NCI-H128 (cell line): ENCODE results near the gene IFNE.

Source experiments
- DNase-seq: peaks from one replicate; lab custom pipeline; 2025; ENCODE audit not compliant: unreplicated experiment; lab: John Stamatoyannopoulos, UW

Gene IFNE

GRCh38 chr9:21482213-21482612, at the start of gene IFNE:
Gene IFNE (minus strand): TSS chr9:21482313. CDS start chr9:21481694, 619 bp downstream.
- DNase-seq = no peak

GRCh38 chr9:21528123-21528808, 46.2 kb upstream of the IFNE start:
- DNase-seq = no peak

- no peak for DNase-seq
Measured at GRCh38 chr9:21527579-21527978, 45.5 kb upstream of the IFNE start.

GRCh38 chr9:21525174-21525573, 43.1 kb upstream of the IFNE start:
- DNase-seq = no peak

GRCh38 chr9:21524099-21524830, 42.2 kb upstream of the IFNE start:
- no peak for DNase-seq

- DNase-seq = no peak
Measured at GRCh38 chr9:21523021-21524014, 41.2 kb upstream of the IFNE start.

GRCh38 chr9:21522348-21522747, 40.2 kb upstream of the IFNE start:
- DNase-seq = no peak

- DNase-seq = no peak
Measured at GRCh38 chr9:21521448-21521847, 39.3 kb upstream of the IFNE start.

GRCh38 chr9:21520501-21521228, 38.6 kb upstream of the IFNE start:
- no peak for DNase-seq

- DNase-seq = no peak
Measured at GRCh38 chr9:21519855-21520434, 37.8 kb upstream of the IFNE start.

GRCh38 chr9:21516796-21517195, 34.7 kb upstream of the IFNE start:
- DNase-seq = no peak

GRCh38 chr9:21513431-21513830, 31.3 kb upstream of the IFNE start:
- no peak for DNase-seq

- no peak for DNase-seq
Measured at GRCh38 chr9:21510806-21511205, 28.7 kb upstream of the IFNE start.

- no peak for DNase-seq
Measured at GRCh38 chr9:21507483-21507790, 25.3 kb upstream of the IFNE start.

GRCh38 chr9:21506626-21507482, 24.7 kb upstream of the IFNE start:
- DNase-seq = no peak

GRCh38 chr9:21505425-21506179, 23.5 kb upstream of the IFNE start:
- no peak for DNase-seq

- no peak for DNase-seq
Measured at GRCh38 chr9:21504894-21505293, 22.8 kb upstream of the IFNE start.

GRCh38 chr9:21504113-21504512, 22.0 kb upstream of the IFNE start:
- DNase-seq = no peak

- no peak for DNase-seq
Measured at GRCh38 chr9:21502586-21502985, 20.5 kb upstream of the IFNE start.
